AG04449 (cell line): ENCODE measurements around the gene PPP5C.
"Not testable (repeated sequence)": the region's sequence is repeated elsewhere in the genome, so short reads cannot be mapped to it uniquely, and the experiment has no call there.

ENCODE experiments used
- CTCF ChIA-PET: fragments of 350-600 bp; formaldehyde crosslinking; extraction: SDS; loops from one replicate; lab custom pipeline; 2021; ENCODE audit warnings: antibody characterized with exemption; lab: Yijun Ruan, JAX
- POLR2A ChIA-PET: fragments of 400-600, 350-600 bp; formaldehyde crosslinking; extraction: SDS; loops from one replicate; lab custom pipeline; 2020; ENCODE audit warnings: antibody characterized with exemption, inconsistent platforms; lab: Yijun Ruan, JAX
- DNase-seq: peaks from one replicate; pipeline ENCODE4 v3.0.0-alpha.2; 2010; ENCODE audit warnings: low read depth, low spot score
- H3K4me3 ChIP-seq: 2 replicates; pipeline ENCODE4 v1.5.1; 2011; ENCODE audit warnings: low read depth, mild to moderate bottlenecking, control low read depth, low read length
- TF ChIP-seq, protein P1 (sequence below): IDR thresholded peaks from one replicate; pipeline ENCODE4 v1.5.1; 2011; ENCODE audit warnings: mild to moderate bottlenecking, moderate library complexity, low read length, control low read depth, inconsistent platforms; ENCODE audit not compliant: insufficient read depth; ENCODE audit errors: missing control alignments

Gene PPP5C

DNA sequence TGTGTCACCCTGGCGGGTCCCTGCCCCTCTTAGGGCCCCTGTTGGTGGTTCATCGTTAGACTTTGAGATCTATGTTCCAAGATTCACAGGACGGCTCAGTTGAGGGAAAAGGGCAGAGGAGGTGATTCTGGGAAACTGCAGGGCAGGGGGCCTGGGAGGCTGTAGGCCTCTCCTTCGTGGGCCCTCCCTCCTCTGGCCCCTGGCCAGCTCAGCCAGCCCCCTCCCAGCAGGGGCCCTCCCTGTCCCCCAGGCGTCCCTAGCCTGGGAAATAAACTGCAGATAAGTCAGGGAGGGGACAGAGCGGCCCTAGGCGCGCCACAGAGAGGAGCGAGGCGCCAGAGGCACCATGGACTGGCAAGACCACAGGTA, 43.6 kb upstream of the PPP5C start:
- POLR2A ChIA-PET: no interaction called here

GRCh38 chr19:46303691-46304397, 43.0 kb upstream of the PPP5C start:
- TF ChIP-seq, protein P1, sequence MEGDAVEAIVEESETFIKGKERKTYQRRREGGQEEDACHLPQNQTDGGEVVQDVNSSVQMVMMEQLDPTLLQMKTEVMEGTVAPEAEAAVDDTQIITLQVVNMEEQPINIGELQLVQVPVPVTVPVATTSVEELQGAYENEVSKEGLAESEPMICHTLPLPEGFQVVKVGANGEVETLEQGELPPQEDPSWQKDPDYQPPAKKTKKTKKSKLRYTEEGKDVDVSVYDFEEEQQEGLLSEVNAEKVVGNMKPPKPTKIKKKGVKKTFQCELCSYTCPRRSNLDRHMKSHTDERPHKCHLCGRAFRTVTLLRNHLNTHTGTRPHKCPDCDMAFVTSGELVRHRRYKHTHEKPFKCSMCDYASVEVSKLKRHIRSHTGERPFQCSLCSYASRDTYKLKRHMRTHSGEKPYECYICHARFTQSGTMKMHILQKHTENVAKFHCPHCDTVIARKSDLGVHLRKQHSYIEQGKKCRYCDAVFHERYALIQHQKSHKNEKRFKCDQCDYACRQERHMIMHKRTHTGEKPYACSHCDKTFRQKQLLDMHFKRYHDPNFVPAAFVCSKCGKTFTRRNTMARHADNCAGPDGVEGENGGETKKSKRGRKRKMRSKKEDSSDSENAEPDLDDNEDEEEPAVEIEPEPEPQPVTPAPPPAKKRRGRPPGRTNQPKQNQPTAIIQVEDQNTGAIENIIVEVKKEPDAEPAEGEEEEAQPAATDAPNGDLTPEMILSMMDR: no peak
- CTCF ChIA-PET: interaction anchor here (1.6 kb wide), 1 partner anchor 23 kb away, joined by 8 read pairs; no protein-coding TSS in a partner anchor
- DNase-seq: no peak
- H3K4me3 ChIP-seq: no peak overlapping the region
- POLR2A ChIA-PET: no interaction called here

More for the DNA sequence above, 43.6 kb upstream of the PPP5C start:
- TF ChIP-seq, protein P1: no peak
- CTCF ChIA-PET: interaction anchor here (1.6 kb wide), 1 partner anchor 22 kb away, joined by 8 read pairs; no protein-coding TSS in a partner anchor
- H3K4me3 ChIP-seq: no peak overlapping the region
- DNase-seq: no peak

DNA sequence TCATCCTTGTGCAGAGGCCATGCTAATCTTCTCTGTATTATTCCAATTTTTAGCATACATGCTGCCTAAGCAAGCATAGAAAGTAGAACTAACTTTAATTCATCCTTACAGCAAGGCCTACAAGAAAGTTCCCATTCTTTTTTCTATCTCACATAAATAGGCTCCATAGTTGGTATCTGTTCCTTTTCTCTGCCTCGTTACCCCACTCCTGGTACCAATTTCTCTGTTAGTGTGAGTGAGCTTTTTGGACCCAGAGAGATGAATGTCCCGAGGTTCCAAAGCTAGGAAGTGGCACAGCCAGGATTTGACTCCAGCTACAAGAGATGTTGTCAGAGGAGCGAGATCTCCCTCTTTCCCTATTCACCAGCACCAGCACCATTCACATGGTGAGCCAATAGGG, 40.4 kb upstream of the PPP5C start:
- no peak overlapping the region for H3K4me3 ChIP-seq
- TF ChIP-seq, protein P1: no peak
- CTCF ChIA-PET: interaction anchor here (1.3 kb wide), 1 partner anchor 10 kb away, joined by 3 read pairs; no protein-coding TSS in a partner anchor
- POLR2A ChIA-PET: no interaction called here
- no peak for DNase-seq

- no peak for DNase-seq
- H3K4me3 ChIP-seq: no peak overlapping the region
- POLR2A ChIA-PET: no interaction called here
- CTCF ChIA-PET: interaction anchor here (1.2 kb wide), 1 partner anchor 39 kb away, joined by 5 read pairs; no protein-coding TSS in a partner anchor
- TF ChIP-seq, protein P1: no peak
These were observed 38.4 kb upstream of the PPP5C start for GRCh38 chr19:46308510-46308909.

DNA sequence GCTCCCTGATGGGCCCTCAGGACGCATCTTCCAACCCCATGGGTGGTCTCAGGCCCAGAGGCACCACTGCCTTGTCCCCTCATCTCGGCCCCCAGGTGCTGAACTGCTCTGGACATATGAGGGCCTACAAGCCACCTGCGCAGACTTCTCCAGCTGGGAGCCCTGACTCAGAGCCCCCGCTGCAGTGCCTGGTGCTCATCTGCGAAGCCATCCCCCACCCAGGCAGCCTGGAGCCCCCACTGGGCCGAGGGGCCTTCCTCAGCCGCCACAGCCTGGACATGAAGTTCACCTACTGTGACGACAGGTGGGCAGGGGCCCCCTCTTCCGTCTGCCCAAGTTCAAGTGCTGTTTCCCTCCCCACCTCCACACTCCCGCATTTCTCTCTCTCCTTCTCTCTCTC, 37.8 kb upstream of the PPP5C start:
- TF ChIP-seq, protein P1: no peak
- DNase-seq: no peak
- ChIA-PET CTCF (interaction anchor here (1.2 kb wide), 1 partner anchor 39 kb away, joined by 5 read pairs; no protein-coding TSS in a partner anchor), POLR2A (no interaction called here)
- no peak overlapping the region for H3K4me3 ChIP-seq

DNA sequence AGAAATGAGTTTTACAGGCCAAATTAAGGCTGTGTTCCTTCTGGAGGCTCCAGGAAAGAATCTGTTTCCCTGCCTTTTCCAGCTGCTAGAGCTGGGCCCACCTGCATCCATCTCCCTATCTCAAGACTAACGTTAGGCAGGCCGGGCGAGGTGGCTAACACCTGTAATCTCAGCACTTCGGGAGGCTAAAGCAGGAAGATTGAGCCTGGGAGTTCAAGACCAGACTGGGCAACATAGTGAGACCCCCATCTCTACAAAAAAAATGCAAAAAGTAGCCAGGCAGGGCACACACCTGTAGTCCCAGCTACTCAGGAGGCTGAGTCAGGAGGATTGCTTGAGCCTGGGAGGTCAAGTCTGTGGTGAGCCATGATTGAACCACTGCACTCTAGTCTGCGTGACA, 35.4 kb upstream of the PPP5C start:
- POLR2A ChIA-PET: no interaction called here
- no peak overlapping the region for H3K4me3 ChIP-seq
- TF ChIP-seq, protein P1: no peak
- DNase-seq: no peak
- CTCF ChIA-PET: interaction anchor here (1.0 to 2.2 kb wide), 2 partner anchors 10 to 36 kb away, joined by 5 to 10 read pairs; partner anchors contain the start of gene PPP5C

DNA sequence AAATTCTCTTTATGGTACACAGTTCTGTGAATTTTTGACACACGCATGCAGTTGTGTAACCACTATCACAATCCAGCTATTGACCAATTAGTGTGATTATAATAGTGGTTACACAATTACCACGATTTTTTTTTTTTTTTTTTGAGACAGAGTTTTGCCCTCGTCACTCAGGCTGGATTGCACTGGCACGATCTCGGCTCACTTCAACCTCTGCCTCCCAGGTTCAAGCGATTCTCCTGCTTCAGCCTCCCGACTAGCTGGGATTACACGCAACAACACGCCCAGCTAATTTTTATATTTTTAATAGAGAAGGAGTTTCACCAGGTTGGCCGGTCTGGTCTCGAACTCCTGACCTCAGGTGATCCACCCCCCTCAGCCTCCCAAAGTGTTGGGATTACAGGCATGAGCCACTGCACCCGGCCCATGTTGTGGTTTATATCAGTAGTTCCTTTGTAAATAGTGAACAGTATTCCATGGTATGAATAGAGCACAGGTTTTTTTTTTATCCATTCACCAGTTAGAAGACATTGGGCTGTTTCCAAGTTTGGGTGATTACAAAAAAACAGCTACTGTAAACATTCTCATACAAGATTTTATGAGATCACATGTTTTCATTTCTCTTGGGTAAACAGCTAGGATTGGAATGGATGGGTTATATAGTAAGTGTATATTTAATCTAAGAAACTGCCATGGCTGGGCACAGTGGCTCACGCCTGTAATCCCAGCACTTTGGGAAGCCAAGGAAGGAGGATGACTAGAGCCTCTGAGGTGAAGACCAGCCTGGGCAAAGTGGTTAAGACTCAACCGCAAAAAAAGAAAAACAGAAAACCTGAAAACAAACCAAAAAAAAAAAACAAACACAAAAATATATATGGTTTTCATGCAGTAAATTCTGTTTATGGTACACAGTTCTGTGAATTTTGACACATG, 33.1 kb upstream of the PPP5C start:
- not testable (repeated sequence) for H3K4me3 ChIP-seq, DNase-seq
- ChIA-PET POLR2A (interaction anchor here (0.7 kb wide), 1 partner anchor 35 kb away, joined by 3 read pairs; no protein-coding TSS in a partner anchor), CTCF (interaction anchor here (0.6 kb wide), 1 partner anchor 57 kb away, joined by 3 read pairs; no protein-coding TSS in a partner anchor)
